ENCODE measurements around the gene PTPRN2.

DNA sequence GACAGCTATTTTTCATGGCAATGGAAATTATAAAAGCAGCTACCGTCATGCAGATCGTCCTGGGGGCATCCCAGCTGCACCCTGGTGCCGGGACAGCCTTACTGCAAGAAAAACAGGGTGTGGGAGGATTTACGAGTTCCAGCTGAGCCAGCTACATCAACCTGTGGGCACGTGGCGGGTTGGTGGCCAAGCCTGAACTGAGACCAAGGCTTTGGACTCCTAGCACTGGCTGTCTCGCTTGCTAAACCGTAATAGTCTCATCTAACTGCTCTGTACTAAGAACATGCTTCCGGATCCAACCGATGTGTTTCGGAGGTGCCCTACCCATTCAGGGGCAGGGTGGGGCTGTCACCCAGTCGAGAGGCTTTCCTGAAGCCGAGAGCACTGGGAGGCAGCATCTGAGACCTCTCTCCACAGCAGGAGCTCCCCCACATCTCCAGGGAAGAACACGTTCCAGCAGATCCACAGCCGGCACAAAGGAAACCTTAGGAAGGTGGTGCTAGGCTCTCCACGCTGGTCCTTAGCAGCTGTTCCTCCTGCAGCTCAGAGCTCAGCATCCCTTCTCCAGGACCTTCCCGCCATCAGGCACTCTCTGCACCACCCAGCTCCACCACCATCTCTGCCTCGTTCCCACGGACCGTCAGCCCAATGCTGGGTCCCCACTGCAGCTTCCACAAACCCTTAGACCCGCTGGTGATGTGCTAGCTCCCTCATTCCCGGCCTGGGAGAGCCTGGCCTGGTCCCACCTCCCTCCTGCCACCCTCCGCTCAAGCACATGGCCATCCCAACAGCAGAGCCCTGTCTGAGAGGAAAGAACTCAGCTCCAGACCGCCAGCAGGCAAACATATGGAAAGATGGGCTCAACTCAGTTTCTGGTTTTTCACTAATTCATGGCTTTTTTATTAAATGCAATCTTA is 158.5 kb downstream of the PTPRN2 start:
- TF ChIP-seq, protein P1, sequence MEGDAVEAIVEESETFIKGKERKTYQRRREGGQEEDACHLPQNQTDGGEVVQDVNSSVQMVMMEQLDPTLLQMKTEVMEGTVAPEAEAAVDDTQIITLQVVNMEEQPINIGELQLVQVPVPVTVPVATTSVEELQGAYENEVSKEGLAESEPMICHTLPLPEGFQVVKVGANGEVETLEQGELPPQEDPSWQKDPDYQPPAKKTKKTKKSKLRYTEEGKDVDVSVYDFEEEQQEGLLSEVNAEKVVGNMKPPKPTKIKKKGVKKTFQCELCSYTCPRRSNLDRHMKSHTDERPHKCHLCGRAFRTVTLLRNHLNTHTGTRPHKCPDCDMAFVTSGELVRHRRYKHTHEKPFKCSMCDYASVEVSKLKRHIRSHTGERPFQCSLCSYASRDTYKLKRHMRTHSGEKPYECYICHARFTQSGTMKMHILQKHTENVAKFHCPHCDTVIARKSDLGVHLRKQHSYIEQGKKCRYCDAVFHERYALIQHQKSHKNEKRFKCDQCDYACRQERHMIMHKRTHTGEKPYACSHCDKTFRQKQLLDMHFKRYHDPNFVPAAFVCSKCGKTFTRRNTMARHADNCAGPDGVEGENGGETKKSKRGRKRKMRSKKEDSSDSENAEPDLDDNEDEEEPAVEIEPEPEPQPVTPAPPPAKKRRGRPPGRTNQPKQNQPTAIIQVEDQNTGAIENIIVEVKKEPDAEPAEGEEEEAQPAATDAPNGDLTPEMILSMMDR (conservative IDR thresholded peaks at IDR 0.05; ENCODE audit: low read depth, low read length): no peak
- TF ChIP-seq EZH2 (IDR thresholded peaks at IDR 0.05; ENCODE audit: borderline replicate concordance, low read depth, low read length, poor library complexity, severe bottlenecking): no peak

All from A673 (cell line).